TTC549 (cell line): ENCODE results near the gene MYL3.

Source experiments
- FAIRE-seq: peaks from 2 replicates; lab custom pipeline; 2012; peaks lifted over from hg19 to GRCh38; lab: Jason Lieb, UNC

Gene MYL3

GRCh38 chr3:46865031-46865507 lies 1.8 kb upstream of the MYL3 start:
- FAIRE-seq = no peak

GRCh38 chr3:46864061-46864881 lies 1.0 kb upstream of the MYL3 start:
- no peak for FAIRE-seq

GRCh38 chr3:46862369-46863025 lies 747 bp downstream of the MYL3 start:
- FAIRE-seq = no peak

DNA sequence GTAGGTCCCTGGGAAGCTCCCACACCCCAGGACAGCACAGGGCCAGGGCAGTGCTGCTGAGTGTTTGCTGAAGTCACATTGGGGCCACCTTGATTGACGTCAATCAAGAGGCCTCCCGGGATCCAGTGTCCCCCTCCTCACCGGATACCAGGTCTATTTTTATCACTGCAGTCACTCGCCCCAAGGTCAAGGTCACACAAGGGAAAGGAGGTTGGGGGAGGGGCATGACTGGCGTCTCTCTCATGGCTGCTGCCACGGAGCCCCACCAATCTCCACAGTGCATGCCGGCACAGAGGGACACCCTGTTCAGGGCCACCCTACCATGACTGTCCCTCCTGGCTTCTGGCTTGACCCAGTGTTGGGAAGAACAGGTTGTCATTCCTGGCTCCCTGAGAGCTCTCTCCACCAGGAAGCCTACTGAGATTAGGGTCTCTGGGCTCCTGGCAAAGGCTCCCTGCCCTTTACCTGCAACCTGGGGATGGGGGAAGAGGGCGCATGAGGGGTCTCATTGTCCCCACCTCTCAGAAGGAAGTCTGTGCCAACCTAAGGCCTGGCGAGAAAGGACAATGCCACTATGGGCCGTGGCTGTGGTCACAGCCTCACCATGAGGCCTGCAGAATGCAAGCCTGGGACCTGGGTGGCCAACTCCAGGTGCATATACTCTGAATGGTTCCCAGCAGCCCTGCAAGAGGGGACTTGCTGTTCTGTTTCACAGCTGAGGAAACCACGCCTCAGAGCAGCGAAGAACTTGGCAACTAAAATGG lies 1.5 kb downstream of the MYL3 start:
- FAIRE-seq = no peak

DNA sequence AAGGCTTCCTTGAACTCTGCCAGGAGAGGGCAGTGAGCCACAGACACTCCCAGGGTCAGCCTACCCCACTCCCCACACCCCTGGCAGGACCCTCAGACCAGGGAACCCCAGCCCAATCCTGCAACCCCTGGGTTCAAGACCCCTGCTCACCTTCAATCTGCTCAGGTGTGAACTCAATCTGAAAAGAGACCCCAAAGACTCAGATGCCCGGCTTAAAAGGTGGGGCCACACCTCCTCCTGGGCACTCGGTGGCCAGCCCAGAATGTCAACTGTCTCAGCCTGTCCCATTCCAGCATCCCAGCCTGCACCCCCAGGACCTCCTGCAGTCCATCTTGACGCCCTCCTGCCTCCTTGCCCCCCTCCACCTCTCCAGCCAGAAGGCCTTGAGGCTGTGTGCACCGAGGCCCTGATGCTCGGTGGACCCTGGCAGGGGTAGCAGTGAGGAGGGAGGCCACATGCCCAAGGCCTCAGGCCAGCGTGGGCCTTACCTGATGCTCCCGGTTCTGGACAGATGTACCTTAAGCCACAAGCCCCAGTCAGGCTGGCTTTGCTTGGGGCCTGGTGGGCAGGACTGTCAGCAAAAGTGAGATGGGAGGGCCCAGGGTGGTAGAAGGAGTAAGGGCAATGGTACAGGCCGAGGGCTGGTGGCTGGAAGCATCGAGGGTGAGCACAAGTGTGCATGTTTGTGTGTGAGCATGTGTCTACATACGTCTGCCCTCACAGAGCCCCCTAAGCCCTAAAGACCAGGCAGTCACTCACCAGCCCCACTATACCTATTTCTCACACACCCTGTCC lies 2.2 kb downstream of the MYL3 start:
- FAIRE-seq = no peak

GRCh38 chr3:46860017-46860809 lies 3.0 kb downstream of the MYL3 start:
- no peak for FAIRE-seq

DNA sequence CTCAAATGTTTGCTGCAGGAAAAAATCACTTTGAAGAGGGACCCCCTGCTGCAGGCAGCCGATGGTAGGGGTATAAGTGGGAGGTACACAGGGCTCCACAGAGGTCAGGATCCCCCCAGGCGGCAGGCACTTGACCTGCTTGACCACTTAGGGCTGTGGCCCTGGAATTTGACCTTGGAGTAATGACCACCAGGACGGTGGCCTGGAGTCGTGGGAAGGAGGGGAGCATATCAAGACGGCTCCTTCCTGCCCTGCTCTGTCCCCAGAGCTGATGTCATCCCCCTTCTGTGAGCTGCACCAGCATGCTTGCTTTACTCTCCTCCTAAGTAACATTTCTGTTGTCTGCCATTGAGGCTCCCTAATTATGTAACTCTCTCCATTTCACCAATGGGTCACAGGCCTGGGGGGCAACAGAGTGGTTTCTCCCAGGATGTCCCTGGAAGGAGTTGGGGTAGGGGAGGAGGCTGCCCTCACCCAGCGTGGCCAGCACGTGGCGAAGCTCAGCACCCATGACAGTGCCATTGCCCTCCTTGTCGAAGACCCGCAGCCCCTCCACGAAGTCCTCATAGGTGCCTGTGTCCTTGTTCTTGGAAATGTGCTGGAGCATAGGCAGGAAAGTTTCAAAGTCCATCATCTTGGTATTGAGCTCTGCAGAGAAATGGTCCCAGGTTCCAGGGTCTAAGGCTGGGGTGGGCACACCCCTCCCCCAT lies 4.1 kb downstream of the MYL3 start:
- FAIRE-seq = no peak

DNA sequence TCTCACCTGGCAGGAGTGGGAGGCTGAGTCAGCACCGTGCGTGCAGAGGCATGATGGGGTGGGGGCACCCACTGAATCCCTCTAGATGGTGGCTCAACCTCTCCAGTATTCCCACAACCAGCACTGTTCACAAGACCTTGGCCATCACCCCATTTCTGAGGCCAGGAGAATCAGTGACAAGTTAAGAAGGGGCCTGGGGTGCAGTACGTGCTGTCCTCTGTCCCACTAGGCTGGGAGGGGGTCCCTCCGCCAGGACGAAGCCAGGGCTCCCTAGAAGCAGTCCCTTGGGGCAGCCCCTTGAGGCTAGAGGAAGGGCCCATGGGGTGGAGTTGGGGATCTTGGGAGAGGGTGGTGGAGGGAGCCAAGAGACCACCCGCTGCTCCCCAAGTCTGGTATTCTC lies 4.8 kb downstream of the MYL3 start:
- no peak for FAIRE-seq

- no peak for FAIRE-seq
Measured at GRCh38 chr3:46857485-46858341, 5.5 kb downstream of the MYL3 start.

- no peak for FAIRE-seq
Measured at GRCh38 chr3:46856576-46857471, 6.4 kb downstream of the MYL3 start.

DNA sequence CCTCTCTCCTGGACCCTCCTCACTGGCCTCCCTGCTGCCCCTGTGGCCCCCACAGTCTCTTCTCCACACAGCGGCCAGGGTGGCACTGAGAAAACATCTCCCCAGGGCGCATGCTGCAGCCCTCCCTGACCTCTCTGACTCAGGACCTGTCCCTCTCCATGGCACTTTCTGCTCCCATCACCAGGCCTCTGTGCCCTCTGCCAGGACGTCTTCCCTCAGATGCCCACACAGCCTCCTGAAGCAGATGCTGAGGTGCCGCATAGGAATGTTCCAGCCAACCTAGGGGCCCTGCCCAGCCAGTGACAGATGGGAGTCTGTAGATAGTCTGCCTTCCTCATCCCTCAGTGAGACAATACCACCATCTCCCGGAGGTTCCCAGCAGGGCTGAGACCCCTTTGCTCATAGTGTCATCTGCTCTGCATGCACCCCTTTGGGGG lies 8.7 kb downstream of the MYL3 start:
- no peak for FAIRE-seq

DNA sequence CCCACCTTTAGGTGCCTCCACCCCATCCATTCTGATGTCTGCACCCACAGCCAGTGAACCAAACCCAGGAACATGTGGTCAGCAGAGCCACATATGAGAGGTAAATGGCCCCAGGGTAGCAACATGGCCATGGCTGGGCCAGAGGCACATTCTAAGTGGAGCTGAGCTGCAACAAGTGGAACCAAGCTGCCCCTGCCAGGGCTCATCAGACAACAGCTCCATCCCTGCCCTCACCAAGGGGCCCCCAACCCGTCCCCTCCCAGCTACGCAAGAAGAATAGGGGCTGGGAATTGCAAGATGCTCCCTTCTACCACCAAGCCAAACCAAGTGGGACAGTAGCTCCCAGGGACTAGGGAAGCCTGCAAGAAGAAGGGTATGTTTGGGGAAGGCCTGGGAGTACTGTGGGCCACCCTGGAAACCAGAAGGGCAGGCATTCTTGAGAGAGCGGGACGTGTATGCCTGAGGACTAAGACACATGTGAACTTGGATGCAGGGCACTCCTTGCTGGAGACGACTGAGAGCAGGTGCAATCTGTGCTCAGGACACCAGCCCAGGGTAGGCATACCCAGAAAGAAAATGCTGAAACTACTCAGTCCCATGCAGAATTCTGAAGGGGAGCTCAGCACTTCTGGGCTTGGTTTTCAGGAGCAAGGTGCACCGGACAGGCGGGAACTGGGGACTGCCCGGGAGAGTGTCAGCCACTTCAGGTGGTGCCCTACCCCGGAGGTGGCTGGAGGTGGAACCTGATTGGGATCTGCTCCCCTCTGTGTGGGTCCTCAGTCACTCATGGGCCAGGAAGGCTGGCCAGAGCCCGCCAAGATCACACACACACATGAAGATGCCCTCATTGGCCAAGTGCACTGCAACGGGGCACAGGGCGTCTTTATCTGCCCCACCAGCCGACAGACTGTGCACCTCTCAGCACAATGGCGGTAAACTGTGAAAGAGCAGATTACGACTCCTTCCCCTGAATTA lies 9.5 kb downstream of the MYL3 start:
- no peak for FAIRE-seq

- FAIRE-seq = no peak
Measured at GRCh38 chr3:46852839-46853355, 10.3 kb downstream of the MYL3 start.

GRCh38 chr3:46852334-46852720 lies 10.9 kb downstream of the MYL3 start:
- FAIRE-seq = no peak

GRCh38 chr3:46851364-46852333 lies 11.6 kb downstream of the MYL3 start:
- no peak for FAIRE-seq

GRCh38 chr3:46850468-46850779 lies 12.8 kb downstream of the MYL3 start:
- FAIRE-seq = no peak
